Ascending aorta (tissue), 2 donors: ENCODE measurements around the gene CCDC172. TPM values are rescaled to one million over a fixed set of nuclear protein-coding genes. Genes with fewer than 3 reads are reported as not detected.
A peak's percentile ranks its signal among the peaks of the same experiment; 100 is the strongest.
"Not testable (repeated sequence)": the region's sequence is repeated elsewhere in the genome, so short reads cannot be mapped to it uniquely, and the experiment has no call there.

Experiments
- DNase-seq, 2 donors: peaks; one replicate each; pipeline ENCODE4 v3.0.0-alpha.2; 2019; ENCODE audit warnings: low spot score in 2 of 2
- H3K27ac ChIP-seq, 2 donors: fragments of 200-600 bp; sonication (generic); one replicate each; pipeline ENCODE4 v1.5.1; 2016 to 2017; ENCODE audit warnings: mild to moderate bottlenecking in 1 of 2
- H3K27me3 ChIP-seq: fragments of 200-600 bp; sonication (generic); one replicate; pipeline ENCODE4 v1.5.1; 2017
- H3K36me3 ChIP-seq, 2 donors: fragments of 200-600 bp; sonication (generic); one replicate each; pipeline ENCODE4 v1.5.1; 2016
- H3K4me1 ChIP-seq, 2 donors: fragments of 200-600 bp; sonication (generic); one replicate each; pipeline ENCODE4 v1.5.1; 2016 to 2017; ENCODE audit warnings: mild to moderate bottlenecking in 1 of 2
- H3K4me3 ChIP-seq, 2 donors: fragments of 200-600 bp; sonication (generic); one replicate each; pipeline ENCODE4 v1.5.1; 2016 to 2017; ENCODE audit warnings: mild to moderate bottlenecking in 1 of 2
- H3K9me3 ChIP-seq, 2 donors: fragments of 200-600 bp; sonication (generic); one replicate each; pipeline ENCODE4 v1.5.1; 2016
- intact Hi-C: fragments of 100-400 bp; cut with DNase I; formaldehyde crosslinking; loops from one replicate; pipeline ENCODE4 v1.15.1; 2023
- total RNA-seq: library from RNA; depleted of rRNA; stranded (reverse); fragments of >200 nt; gene quantifications from one replicate; pipeline ENCODE4 v1.1.0, GENCODE V29; 2016
- TF ChIP-seq, protein P1 (sequence below), 3 experiments: fragments of 200-600 bp in 2 of 3; fragments of 450-650 bp in 1 of 3; sonication (generic) in 2 of 3; IDR thresholded peaks; one replicate each; pipeline ENCODE4 v1.5.1; 2016 to 2019; ENCODE audit warnings: antibody characterized with exemption in 3 of 3, mild to moderate bottlenecking in 1 of 3, moderate library complexity in 1 of 3

CCDC172 gene
- total RNA-seq, 1 donor from 2014 or later = not detected

DNA sequence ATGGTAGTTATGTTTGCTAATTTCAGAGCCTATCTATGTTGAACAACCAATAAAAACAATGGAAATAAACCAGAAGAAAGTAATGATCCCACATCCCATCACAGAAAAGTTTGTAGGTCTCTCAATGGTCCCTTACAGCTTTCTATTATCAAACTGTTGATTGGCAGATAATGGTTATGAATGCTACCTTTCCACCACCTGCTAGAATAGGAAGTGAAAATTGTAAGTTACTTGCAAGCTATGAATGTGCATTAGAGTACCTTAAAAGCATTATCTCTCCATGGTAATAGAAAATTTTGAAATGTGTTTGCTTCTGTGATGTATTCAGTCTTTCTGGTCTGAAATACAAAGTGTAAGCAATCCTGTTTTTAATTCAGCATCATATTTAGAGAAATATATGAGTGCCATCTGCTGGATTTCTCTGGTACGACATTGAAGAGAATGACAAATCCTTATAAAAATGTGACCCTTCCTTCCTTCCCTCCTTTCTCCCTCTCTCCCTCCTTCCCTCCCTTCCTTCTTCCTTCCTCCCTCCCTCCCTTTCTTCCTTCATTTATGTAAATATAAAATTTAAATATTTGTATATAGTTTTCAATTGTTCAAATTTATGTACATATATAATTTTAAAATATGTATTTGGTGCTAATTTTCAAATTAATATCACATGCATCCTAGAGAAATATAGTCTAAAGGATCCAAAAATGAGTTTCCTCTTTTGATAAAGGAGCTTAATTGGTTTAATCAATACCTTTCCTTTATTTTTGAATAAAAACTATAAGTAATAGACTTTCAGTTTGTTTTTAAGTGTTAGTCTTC is 62.0 kb downstream of the CCDC172 start:
- H3K9me3 ChIP-seq = no peaks in the 10 kb centered on the region
- no peaks in the 10 kb centered on the region for H3K27me3 ChIP-seq
- no peak for DNase-seq
- no peak overlapping the region for H3K27ac ChIP-seq
- no peaks in the 10 kb centered on the region for H3K36me3 ChIP-seq
- H3K4me1 ChIP-seq = no peaks in the 10 kb centered on the region
- no peak overlapping the region for H3K4me3 ChIP-seq
- intact Hi-C loops = loop anchor here (2.0 to 10.0 kb wide), 4 partner anchors 681 to 1241 kb away; no protein-coding TSS in a partner anchor
- TF ChIP-seq, protein P1, sequence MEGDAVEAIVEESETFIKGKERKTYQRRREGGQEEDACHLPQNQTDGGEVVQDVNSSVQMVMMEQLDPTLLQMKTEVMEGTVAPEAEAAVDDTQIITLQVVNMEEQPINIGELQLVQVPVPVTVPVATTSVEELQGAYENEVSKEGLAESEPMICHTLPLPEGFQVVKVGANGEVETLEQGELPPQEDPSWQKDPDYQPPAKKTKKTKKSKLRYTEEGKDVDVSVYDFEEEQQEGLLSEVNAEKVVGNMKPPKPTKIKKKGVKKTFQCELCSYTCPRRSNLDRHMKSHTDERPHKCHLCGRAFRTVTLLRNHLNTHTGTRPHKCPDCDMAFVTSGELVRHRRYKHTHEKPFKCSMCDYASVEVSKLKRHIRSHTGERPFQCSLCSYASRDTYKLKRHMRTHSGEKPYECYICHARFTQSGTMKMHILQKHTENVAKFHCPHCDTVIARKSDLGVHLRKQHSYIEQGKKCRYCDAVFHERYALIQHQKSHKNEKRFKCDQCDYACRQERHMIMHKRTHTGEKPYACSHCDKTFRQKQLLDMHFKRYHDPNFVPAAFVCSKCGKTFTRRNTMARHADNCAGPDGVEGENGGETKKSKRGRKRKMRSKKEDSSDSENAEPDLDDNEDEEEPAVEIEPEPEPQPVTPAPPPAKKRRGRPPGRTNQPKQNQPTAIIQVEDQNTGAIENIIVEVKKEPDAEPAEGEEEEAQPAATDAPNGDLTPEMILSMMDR (IDR thresholded peaks at IDR 0.05) = peak; percentile 7 to 55 (median 39)

DNA sequence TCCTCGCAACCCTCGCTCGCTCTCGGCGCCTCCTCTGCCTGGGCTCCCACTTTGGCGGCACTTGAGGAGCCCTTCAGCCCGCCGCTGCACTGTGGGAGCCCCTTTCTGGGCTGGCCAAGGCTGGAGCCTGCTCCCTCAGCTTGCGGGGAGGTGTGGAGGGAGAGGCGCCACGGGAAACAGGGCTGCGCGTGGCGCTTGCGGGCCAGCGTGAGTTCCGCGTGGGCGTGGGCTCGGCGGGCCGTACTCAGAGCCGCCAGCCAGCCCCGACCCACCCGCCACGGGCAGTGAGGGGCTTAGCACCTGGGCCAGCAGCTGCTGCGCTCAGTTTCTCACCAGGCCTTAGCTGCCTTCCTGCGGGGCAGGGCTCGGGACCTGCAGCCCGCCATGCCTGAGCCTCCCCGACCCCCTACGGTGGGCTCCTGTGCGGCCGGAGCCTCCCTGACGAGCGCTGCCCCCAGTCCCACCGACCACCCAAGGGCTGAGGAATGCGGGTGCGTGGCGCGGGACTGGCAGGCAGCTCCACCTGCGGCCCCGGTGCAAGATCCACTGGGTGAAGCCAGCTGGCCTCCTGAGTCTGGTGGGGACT is 69.1 kb downstream of the CCDC172 start:
- H3K4me3 ChIP-seq, H3K27me3 ChIP-seq, H3K4me1 ChIP-seq, H3K27ac ChIP-seq, H3K36me3 ChIP-seq, DNase-seq, intact Hi-C loops, H3K9me3 ChIP-seq: not testable (repeated sequence)

DNA sequence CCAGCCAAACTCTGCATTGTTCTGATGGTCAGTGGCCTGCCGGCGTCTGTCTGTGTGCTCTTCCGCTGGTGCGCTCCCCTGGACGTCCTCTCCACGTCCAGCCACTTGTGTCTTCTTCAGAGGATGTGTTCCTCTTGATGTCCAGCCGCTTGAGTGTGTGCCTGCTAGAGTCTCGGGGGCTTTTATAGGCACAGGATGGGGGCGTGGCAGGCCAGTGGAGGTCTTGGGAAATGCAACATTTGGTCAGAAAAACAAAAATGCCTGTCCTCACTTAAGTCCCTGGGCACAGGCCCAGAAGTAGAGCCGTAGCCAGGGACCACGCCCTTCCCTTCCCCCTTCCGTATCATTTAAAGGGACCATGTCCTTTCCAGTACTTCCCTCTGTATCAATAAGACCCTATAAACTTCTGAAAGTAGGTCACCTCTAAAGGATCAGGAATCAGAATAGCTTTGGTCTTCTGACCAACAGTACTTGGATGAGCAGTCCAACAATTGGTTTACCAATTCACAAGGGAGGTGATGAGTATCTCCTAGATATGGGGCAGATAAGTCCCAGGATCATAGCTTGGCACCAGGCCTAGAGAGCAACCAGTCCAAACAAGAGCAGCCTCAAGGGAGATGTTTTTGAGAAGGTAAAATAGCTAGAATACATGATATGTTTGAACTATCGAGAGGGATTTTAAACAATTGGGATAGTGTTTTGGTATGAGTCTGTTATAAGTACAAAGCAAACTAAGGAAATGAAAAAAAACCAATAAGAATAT is 71.2 kb downstream of the CCDC172 start:
- Histone ChIP-seq H3K9me3 (no peaks in the 10 kb centered on the region), H3K27me3 (no peaks in the 10 kb centered on the region), H3K27ac (no peak overlapping the region), H3K36me3 (no peaks in the 10 kb centered on the region), H3K4me1 (no peaks in the 10 kb centered on the region), H3K4me3 (no peak overlapping the region)
- DNase-seq = no peak
- TF ChIP-seq, protein P1 (IDR thresholded peaks at IDR 0.05) = no peak
- intact Hi-C loops = no loop called here

DNA sequence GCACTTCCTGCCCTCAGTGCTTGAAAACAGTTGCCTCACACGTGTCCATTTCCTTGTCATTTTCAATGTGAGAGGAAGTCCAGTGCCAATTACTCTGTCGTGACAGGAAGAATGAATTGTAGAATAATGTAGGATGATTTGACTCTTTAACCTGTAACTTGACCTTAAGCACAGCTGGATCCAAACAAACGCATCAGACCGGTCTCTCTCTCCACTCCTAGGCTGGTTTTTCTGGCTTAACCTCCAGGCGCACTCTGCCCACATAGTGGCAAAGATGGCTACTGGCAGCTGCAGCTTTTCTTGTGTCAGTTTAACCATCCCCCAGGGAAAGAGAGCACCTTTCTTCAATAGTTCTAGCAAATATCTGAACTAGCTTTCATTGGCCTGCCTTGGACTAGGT is 74.0 kb downstream of the CCDC172 start:
- no peaks in the 10 kb centered on the region for H3K9me3 ChIP-seq
- H3K36me3 ChIP-seq = no peaks in the 10 kb centered on the region
- H3K4me1 ChIP-seq = no peaks in the 10 kb centered on the region
- no peak overlapping the region for H3K4me3 ChIP-seq
- H3K27ac ChIP-seq = no peak overlapping the region
- intact Hi-C loops = no loop called here
- no peak for DNase-seq
- H3K27me3 ChIP-seq = no peaks in the 10 kb centered on the region
- TF ChIP-seq, protein P1 (IDR thresholded peaks at IDR 0.05) = no peak

DNA sequence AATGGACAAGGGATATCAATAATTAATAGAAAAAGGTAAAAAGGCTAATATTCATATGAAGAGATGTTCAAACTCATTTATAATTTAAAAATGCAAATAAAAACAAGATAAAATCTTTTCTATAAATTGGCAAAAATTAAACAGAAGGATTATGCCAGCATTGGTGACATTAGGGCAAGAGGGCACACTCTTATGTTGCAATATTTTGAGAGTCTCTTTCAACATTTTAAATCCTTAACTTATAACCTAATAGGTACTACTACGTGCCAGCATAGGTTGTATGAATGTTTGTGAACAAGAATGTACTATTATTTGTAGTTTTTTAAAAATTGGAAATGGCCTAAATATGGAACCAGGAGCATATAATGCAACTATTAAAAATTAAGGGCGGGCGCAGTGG is 78.6 kb downstream of the CCDC172 start:
- no peak for DNase-seq
- no peak overlapping the region for H3K4me3 ChIP-seq
- TF ChIP-seq, protein P1 (IDR thresholded peaks at IDR 0.05) = no peak
- H3K36me3 ChIP-seq = no peaks in the 10 kb centered on the region
- H3K27ac ChIP-seq = no peak overlapping the region
- intact Hi-C loops = no loop called here
- no peaks in the 10 kb centered on the region for H3K4me1 ChIP-seq
- H3K27me3 ChIP-seq = no peaks in the 10 kb centered on the region
- H3K9me3 ChIP-seq = no peaks in the 10 kb centered on the region
